SK-N-SH treated with all-trans-retinoic acid at 6 μM for 48 hours (cell line): ENCODE data around the gene MX2.

ENCODE experiments used
- ATAC-seq: fragments of 200-7000 bp; cut with Tn5 transposase; 3 replicates; pipeline ENCODE4 v1.9.1; 2020; ENCODE audit warnings: mild to moderate bottlenecking, moderate library complexity
- CREB5 ChIP-seq: fragments of 250-450 bp; sonication (Bioruptor Pico); IDR thresholded peaks from 2 replicates; pipeline ENCODE4 v1.5.1; 2020; ENCODE audit warnings: low read depth, mild to moderate bottlenecking, moderate library complexity
- CSDC2 ChIP-seq: fragments of 250-450 bp; sonication (Bioruptor Pico); IDR thresholded peaks from 2 replicates; pipeline ENCODE4 v1.5.0; 2020; ENCODE audit warnings: mild to moderate bottlenecking, moderate library complexity
- CSRNP3 ChIP-seq: fragments of 250-450 bp; sonication (Bioruptor Pico); IDR thresholded peaks from 2 replicates; pipeline ENCODE4 v1.5.1; 2021; ENCODE audit warnings: mild to moderate bottlenecking, moderate library complexity
- ESRRG ChIP-seq: fragments of 250-450 bp; sonication (Bioruptor Pico); IDR thresholded peaks from 2 replicates; pipeline ENCODE4 v1.6.1; 2021; ENCODE audit warnings: mild to moderate bottlenecking
- GLIS3 ChIP-seq: fragments of 250-450 bp; sonication (Bioruptor Pico); IDR thresholded peaks from 2 replicates; pipeline ENCODE4 v1.5.0; 2020; ENCODE audit warnings: mild to moderate bottlenecking, moderate library complexity
- ISL1 ChIP-seq: fragments of 250-450 bp; sonication (Bioruptor Pico); IDR thresholded peaks from 2 replicates; pipeline ENCODE4 v2.1.2; 2022; ENCODE audit warnings: mild to moderate bottlenecking, moderate library complexity
- OSR1 ChIP-seq: fragments of 250-450 bp; sonication (Bioruptor Pico); IDR thresholded peaks from 2 replicates; pipeline ENCODE4 v1.8.0; 2022; ENCODE audit warnings: moderate library complexity, mild to moderate bottlenecking, inconsistent platforms
- PATZ1 ChIP-seq: fragments of 250-450 bp; sonication (Bioruptor Pico); IDR thresholded peaks from 2 replicates; pipeline ENCODE4 v1.8.0; 2020; ENCODE audit warnings: mild to moderate bottlenecking, moderate library complexity, borderline replicate concordance
- POU6F1 ChIP-seq: fragments of 250-450 bp; sonication (Bioruptor Pico); IDR thresholded peaks from 2 replicates; pipeline ENCODE4 v1.8.0; 2021; ENCODE audit warnings: low read depth, mild to moderate bottlenecking, moderate library complexity, borderline replicate concordance
- PPARA ChIP-seq: fragments of 250-450 bp; sonication (Bioruptor Pico); IDR thresholded peaks from 2 replicates; pipeline ENCODE4 v1.5.0; 2020; ENCODE audit warnings: mild to moderate bottlenecking, borderline replicate concordance
- RARB ChIP-seq: fragments of 250-450 bp; sonication (Bioruptor Pico); IDR thresholded peaks from 2 replicates; pipeline ENCODE4 v1.8.0; 2021; ENCODE audit warnings: mild to moderate bottlenecking, moderate library complexity
- TCF4 ChIP-seq: fragments of 250-450 bp; sonication (Bioruptor Pico); IDR thresholded peaks from 2 replicates; pipeline ENCODE4 v1.8.0; 2021; ENCODE audit warnings: mild to moderate bottlenecking, moderate library complexity, borderline replicate concordance
- TOX ChIP-seq: fragments of 250-450 bp; sonication (Bioruptor Pico); IDR thresholded peaks from 2 replicates; pipeline ENCODE4 v1.8.0; 2021; ENCODE audit warnings: mild to moderate bottlenecking, moderate library complexity, borderline replicate concordance
- TSHZ2 ChIP-seq: fragments of 250-450 bp; sonication (Bioruptor Pico); IDR thresholded peaks from 2 replicates; pipeline ENCODE4 v1.5.0; 2020; ENCODE audit warnings: mild to moderate bottlenecking, moderate library complexity
- ZC3H10 ChIP-seq: fragments of 250-450 bp; sonication (Bioruptor Pico); IDR thresholded peaks from 2 replicates; pipeline ENCODE4 v1.5.1; 2021; ENCODE audit warnings: mild to moderate bottlenecking, moderate library complexity
- ZFP3 ChIP-seq: fragments of 250-450 bp; sonication (Bioruptor Pico); IDR thresholded peaks from 2 replicates; pipeline ENCODE4 v1.5.0; 2020; ENCODE audit warnings: mild to moderate bottlenecking, moderate library complexity
- ZFP30 ChIP-seq: fragments of 450-650 bp; formaldehyde crosslinking; IDR thresholded peaks from 2 replicates; pipeline ENCODE4 v1.5.0; 2022; ENCODE audit warnings: mild to moderate bottlenecking, moderate library complexity
- ZNF565 ChIP-seq: fragments of 450-650 bp; formaldehyde crosslinking; conservative IDR thresholded peaks from 2 replicates; pipeline ENCODE4 v1.5.0; 2020; ENCODE audit warnings: low read depth, mild to moderate bottlenecking, moderate library complexity
- ZNF70 ChIP-seq: fragments of 450-650 bp; formaldehyde crosslinking; IDR thresholded peaks from 2 replicates; pipeline ENCODE4 v1.5.0; 2020; ENCODE audit warnings: mild to moderate bottlenecking, moderate library complexity
- ZNF8 ChIP-seq: fragments of 450-650 bp; formaldehyde crosslinking; IDR thresholded peaks from 2 replicates; pipeline ENCODE4 v1.5.0; 2020; ENCODE audit warnings: mild to moderate bottlenecking, moderate library complexity

The MX2 gene

GRCh38 chr21:41374177-41374712, 12.4 kb downstream of the MX2 start:
- ATAC-seq: no peak

GRCh38 chr21:41374867-41375533, 13.2 kb downstream of the MX2 start:
- no peak for ATAC-seq
- TF ChIP-seq POU6F1 (CRISPR knock-in tag) (no peak), ZFP3 (CRISPR knock-in tag) (no peak), OSR1 (no peak), TCF4 (CRISPR knock-in tag) (no peak), ZNF8 (CRISPR knock-in tag) (no peak), RARB (CRISPR knock-in tag) (no peak), TOX (CRISPR knock-in tag) (no peak), TSHZ2 (no peak), ISL1 (CRISPR knock-in tag) (no peak), ZFP30 (CRISPR knock-in tag) (no peak), CSRNP3 (CRISPR knock-in tag) (no peak), ESRRG (CRISPR knock-in tag) (no peak), PATZ1 (CRISPR knock-in tag) (no peak), ZC3H10 (CRISPR knock-in tag) (no peak)

More at GRCh38 chr21:41374177-41374712, 12.4 kb downstream of the MX2 start:
- TF ChIP-seq ZFP3 (CRISPR knock-in tag) (no peak), ZNF565 (CRISPR knock-in tag) (no peak), ZNF8 (CRISPR knock-in tag) (no peak), ESRRG (CRISPR knock-in tag) (no peak), TOX (CRISPR knock-in tag) (no peak), CREB5 (CRISPR knock-in tag) (no peak), POU6F1 (CRISPR knock-in tag) (no peak), ISL1 (CRISPR knock-in tag) (no peak), CSDC2 (CRISPR knock-in tag) (no peak), TCF4 (CRISPR knock-in tag) (no peak), ZNF70 (CRISPR knock-in tag) (no peak), GLIS3 (no peak), CSRNP3 (CRISPR knock-in tag) (no peak), PPARA (CRISPR knock-in tag) (no peak), OSR1 (no peak), ZC3H10 (CRISPR knock-in tag) (no peak), RARB (CRISPR knock-in tag) (no peak)
